Fibroblast of lung (primary cell): ENCODE data around the gene CLSTN2. TPM values are rescaled to one million over a fixed set of nuclear protein-coding genes. Genes with fewer than 3 reads are reported as not detected.

Experiments used
- DNase-seq, 2 donors: peaks; one replicate each; pipeline versions ENCODE4 v3.0.0 to v3.0.0-alpha.2; 2010; ENCODE audit warnings: low read depth in 2 of 2
- H2AFZ ChIP-seq: 2 replicates; pipeline ENCODE4 v1.5.1; 2012; ENCODE audit warnings: low read length, control low read depth, inconsistent platforms
- H3K27ac ChIP-seq: 2 replicates; pipeline ENCODE4 v1.5.1; 2011; ENCODE audit warnings: low read length, control low read depth; ENCODE audit not compliant: insufficient read depth
- H3K27me3 ChIP-seq: 2 replicates; pipeline ENCODE4 v1.5.1; 2011; ENCODE audit warnings: mild to moderate bottlenecking, low read length; ENCODE audit not compliant: control insufficient read depth, insufficient read depth
- H3K36me3 ChIP-seq: 2 replicates; pipeline ENCODE4 v1.5.1; 2011; ENCODE audit warnings: low read length; ENCODE audit not compliant: control insufficient read depth, insufficient read depth
- H3K4me1 ChIP-seq: 2 replicates; pipeline ENCODE4 v1.5.1; 2011; ENCODE audit warnings: low read length; ENCODE audit not compliant: control insufficient read depth, insufficient read depth; ENCODE audit errors: extremely low read depth
- H3K4me2 ChIP-seq: 2 replicates; pipeline ENCODE4 v1.5.1; 2011; ENCODE audit warnings: low read length, control low read depth; ENCODE audit not compliant: insufficient read depth; ENCODE audit errors: extremely low read depth
- H3K4me3 ChIP-seq, 4 experiments: fragments of 200-600 bp in 1 of 4; sonication (generic) in 1 of 4; replicated peaks in 1 of 4; 2 replicates each; pipeline ENCODE4 v1.5.1; 2011 to 2016; ENCODE audit warnings: low read length in 4 of 4, low read depth in 3 of 4, mild to moderate bottlenecking in 3 of 4, control low read depth in 2 of 4, inconsistent platforms in 1 of 4, mixed read lengths in 1 of 4; ENCODE audit not compliant: insufficient read depth in 1 of 4; ENCODE audit errors: control extremely low read depth in 1 of 4
- H3K79me2 ChIP-seq: 2 replicates; pipeline ENCODE4 v1.5.1; 2012; ENCODE audit warnings: mild to moderate bottlenecking, low read length, inconsistent platforms; ENCODE audit not compliant: control insufficient read depth, insufficient read depth
- H3K9ac ChIP-seq: 2 replicates; pipeline ENCODE4 v1.5.1; 2011; ENCODE audit warnings: mild to moderate bottlenecking, low read length, control low read depth; ENCODE audit not compliant: insufficient read depth
- H3K9me3 ChIP-seq: 2 replicates; pipeline ENCODE4 v1.5.1; 2012; ENCODE audit warnings: low read depth, low read length; ENCODE audit not compliant: control insufficient read depth, insufficient read depth
- H4K20me1 ChIP-seq: 2 replicates; pipeline ENCODE4 v1.5.1; 2011; ENCODE audit warnings: low read length; ENCODE audit not compliant: control insufficient read depth, insufficient read depth; ENCODE audit errors: extremely low read depth
- EZH2 ChIP-seq: IDR thresholded peaks from 2 replicates; pipeline ENCODE4 v1.5.1; 2012; ENCODE audit warnings: low read length, control low read depth, mild to moderate bottlenecking; ENCODE audit errors: missing control alignments
- polyA plus RNA-seq, 2 donors: library from polyadenylated mRNA; depleted of rRNA in 1 of 2; stranded (reverse) in 1 of 2; unstranded in 1 of 2; fragments of >200 nt; gene quantifications; 2 replicates each; pipeline ENCODE4 v1.2.1, GENCODE V29; 2011 to 2012; ENCODE audit warnings: missing spikeins in 1 of 2
- total RNA-seq: library from RNA; depleted of rRNA; stranded (reverse); fragments of >200 nt; gene quantifications from 2 replicates; pipeline ENCODE4 v1.2.1, GENCODE V29; 2014
- TF ChIP-seq, protein P1 (sequence below), 2 donors: IDR thresholded peaks in 1 of 2; conservative IDR thresholded peaks in 1 of 2; 1 replicate in 1 of 2; 2 replicates in 1 of 2; pipeline ENCODE4 v1.5.1; 2011 to 2012; ENCODE audit warnings: low read length in 2 of 2, control low read depth in 1 of 2, inconsistent platforms in 1 of 2, low read depth in 1 of 2, mild to moderate bottlenecking in 1 of 2

Gene CLSTN2
- total and polyA plus RNA-seq, 2 donors (not counting 1 experiment from before 2014, with no cell fraction given), result under 0.01 to 1.3 TPM

DNA sequence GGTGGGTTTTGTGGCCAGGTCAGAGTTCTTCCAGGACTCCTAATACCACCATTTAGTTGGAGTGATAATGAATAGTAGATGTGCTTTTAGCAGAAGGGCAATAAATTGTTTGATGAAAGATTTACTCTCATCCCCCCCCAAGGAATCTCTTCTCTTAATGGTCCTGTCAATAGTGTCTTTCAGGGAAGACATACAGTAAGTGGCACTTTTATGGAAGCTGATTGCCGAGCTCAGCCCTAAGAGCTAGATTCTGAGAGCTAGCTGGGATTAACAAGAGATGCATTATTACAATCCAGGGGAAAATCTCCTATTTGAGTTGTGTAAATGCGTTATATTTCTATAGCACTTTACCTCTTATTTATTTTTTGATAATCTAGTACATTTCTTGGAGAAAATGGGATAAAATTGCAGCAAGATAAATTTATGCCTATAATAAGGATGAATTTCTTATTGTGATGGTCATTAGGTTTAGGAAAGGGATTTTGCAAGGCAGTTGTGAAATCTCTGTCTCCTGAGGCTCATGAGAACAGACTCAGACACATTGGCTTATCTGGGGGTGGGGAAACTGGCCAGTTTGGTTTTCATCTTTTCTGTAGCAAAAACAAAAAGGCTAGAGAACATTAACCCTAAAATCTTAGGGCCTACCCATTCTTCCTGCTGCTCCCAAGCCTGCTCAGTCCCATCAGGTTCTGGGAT is 41.6 kb upstream of the CLSTN2 start:
- Histone ChIP-seq H3K9ac (no peak overlapping the region), H3K79me2 (no peaks in the 10 kb centered on the region), H3K27me3 (no peaks in the 10 kb centered on the region), H4K20me1 (no peaks in the 10 kb centered on the region), H3K27ac (no peak overlapping the region), H3K36me3 (no peaks in the 10 kb centered on the region), H3K4me1 (no peaks in the 10 kb centered on the region), H3K4me3 (no peak overlapping the region), H3K4me2 (no peak overlapping the region), H3K9me3 (no peaks in the 10 kb centered on the region), H2AFZ (no peak overlapping the region)
- no peak for DNase-seq
- TF ChIP-seq, protein P1, sequence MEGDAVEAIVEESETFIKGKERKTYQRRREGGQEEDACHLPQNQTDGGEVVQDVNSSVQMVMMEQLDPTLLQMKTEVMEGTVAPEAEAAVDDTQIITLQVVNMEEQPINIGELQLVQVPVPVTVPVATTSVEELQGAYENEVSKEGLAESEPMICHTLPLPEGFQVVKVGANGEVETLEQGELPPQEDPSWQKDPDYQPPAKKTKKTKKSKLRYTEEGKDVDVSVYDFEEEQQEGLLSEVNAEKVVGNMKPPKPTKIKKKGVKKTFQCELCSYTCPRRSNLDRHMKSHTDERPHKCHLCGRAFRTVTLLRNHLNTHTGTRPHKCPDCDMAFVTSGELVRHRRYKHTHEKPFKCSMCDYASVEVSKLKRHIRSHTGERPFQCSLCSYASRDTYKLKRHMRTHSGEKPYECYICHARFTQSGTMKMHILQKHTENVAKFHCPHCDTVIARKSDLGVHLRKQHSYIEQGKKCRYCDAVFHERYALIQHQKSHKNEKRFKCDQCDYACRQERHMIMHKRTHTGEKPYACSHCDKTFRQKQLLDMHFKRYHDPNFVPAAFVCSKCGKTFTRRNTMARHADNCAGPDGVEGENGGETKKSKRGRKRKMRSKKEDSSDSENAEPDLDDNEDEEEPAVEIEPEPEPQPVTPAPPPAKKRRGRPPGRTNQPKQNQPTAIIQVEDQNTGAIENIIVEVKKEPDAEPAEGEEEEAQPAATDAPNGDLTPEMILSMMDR (conservative IDR thresholded peaks at IDR 0.05 in 1 of 2, IDR thresholded peaks at IDR 0.05 in 1 of 2; ENCODE audit: low read depth in 1 of 2, low read length in 2 of 2), result no peak
- TF ChIP-seq EZH2, result no peak

DNA sequence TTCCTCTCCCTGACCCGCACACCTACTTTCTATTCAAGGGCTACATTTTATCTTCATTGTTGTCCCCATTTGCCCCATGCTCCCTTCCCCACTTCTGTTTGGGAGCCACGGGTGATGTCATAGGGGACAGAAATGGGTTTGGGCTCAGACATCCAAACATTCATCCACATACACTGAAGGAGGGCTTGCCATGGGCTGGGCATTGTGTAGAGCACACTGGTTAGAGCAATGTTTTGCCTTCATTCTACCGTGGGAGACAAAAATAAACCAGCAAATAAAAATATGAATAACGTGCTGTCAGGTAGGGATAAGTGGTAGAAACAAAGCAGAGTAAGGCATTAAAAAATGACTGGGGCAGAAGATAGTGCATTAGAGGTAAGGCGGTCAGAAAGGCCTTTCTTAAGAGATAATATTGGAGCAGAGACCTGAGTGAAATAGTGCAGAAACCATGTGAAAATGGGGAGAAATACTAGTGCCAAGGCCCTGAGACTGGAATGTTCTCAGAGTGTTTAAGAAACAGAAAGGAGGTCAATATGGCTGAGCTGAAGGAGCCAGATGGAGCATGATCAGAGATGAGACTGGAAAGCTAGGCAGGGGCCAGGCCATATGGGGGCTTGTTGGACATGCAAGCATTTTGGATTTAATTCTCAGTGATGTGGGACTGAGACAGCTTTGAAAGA is 40.9 kb upstream of the CLSTN2 start:
- TF ChIP-seq EZH2, result no peak
- TF ChIP-seq, protein P1 (conservative IDR thresholded peaks at IDR 0.05 in 1 of 2, IDR thresholded peaks at IDR 0.05 in 1 of 2; ENCODE audit: low read depth in 1 of 2, low read length in 2 of 2), result no peak
- Histone ChIP-seq H3K4me3 (no peak overlapping the region), H3K4me1 (no peaks in the 10 kb centered on the region), H3K9ac (no peak overlapping the region), H3K27ac (no peak overlapping the region), H3K79me2 (no peaks in the 10 kb centered on the region), H3K36me3 (no peaks in the 10 kb centered on the region), H3K27me3 (no peaks in the 10 kb centered on the region), H3K9me3 (no peaks in the 10 kb centered on the region), H4K20me1 (no peaks in the 10 kb centered on the region), H2AFZ (no peak overlapping the region), H3K4me2 (no peak overlapping the region)
- DNase-seq, result no peak

- Histone ChIP-seq H4K20me1 (no peaks in the 10 kb centered on the region), H3K9ac (no peak overlapping the region), H3K4me2 (no peak overlapping the region), H3K4me3 (no peak overlapping the region), H2AFZ (no peak overlapping the region), H3K27me3 (no peaks in the 10 kb centered on the region), H3K4me1 (no peaks in the 10 kb centered on the region), H3K36me3 (no peaks in the 10 kb centered on the region), H3K9me3 (no peaks in the 10 kb centered on the region), H3K27ac (no peak overlapping the region), H3K79me2 (no peaks in the 10 kb centered on the region)
- no peak for DNase-seq
- TF ChIP-seq, protein P1 (conservative IDR thresholded peaks at IDR 0.05 in 1 of 2, IDR thresholded peaks at IDR 0.05 in 1 of 2; ENCODE audit: low read depth in 1 of 2, low read length in 2 of 2), result no peak
- no peak for TF ChIP-seq EZH2
Measured at GRCh38 chr3:139894643-139894989, 40.4 kb upstream of the CLSTN2 start.
